Motor neuron (in vitro differentiated cells): Measurements from ENCODE around the gene PLCB1. TPM values are rescaled to one million over a fixed set of nuclear protein-coding genes. Genes with fewer than 3 reads are reported as not detected.

ENCODE experiments used
- ATAC-seq, 8 experiments: fragments of 200-7000 bp; cut with Tn5 transposase; replicated peaks in 6 of 8; 2 replicates each; pipeline ENCODE4 v1.8.0; 2021; ENCODE audit warnings: mild to moderate bottlenecking in 8 of 8, moderate library complexity in 8 of 8
- H3K27ac ChIP-seq, 2 donors: fragments of 250-450 bp; sonication (Bioruptor Pico); 2 replicates each; pipeline ENCODE4 v1.9.0; 2021; ENCODE audit warnings: antibody characterized with exemption in 2 of 2, mild to moderate bottlenecking in 2 of 2, moderate library complexity in 1 of 2
- H3K4me1 ChIP-seq, 2 donors: fragments of 250-450 bp; sonication (Bioruptor Pico); replicated peaks in 1 of 2; 2 replicates each; pipeline ENCODE4 v1.6.1; 2021; ENCODE audit warnings: antibody characterized with exemption in 2 of 2, mild to moderate bottlenecking in 2 of 2, moderate library complexity in 1 of 2
- H3K4me3 ChIP-seq, 5 donors: fragments of 250-450 bp; sonication (Bioruptor Pico); 2 replicates each; pipeline ENCODE4 v1.9.0; 2021; ENCODE audit warnings: antibody characterized with exemption in 5 of 5, mild to moderate bottlenecking in 5 of 5, moderate library complexity in 4 of 5
- WGBS, 10 experiments: fragments of 450-650 bp; shearing (Covaris generic); methylation state at CpG; one replicate each; pipeline ENCODE4 v1.0.0; 2022; 5-methylcytosine and 5-hydroxymethylcytosine counted together
- in situ Hi-C, 9 experiments: fragments of 400-800 bp; cut with MboI; loops; one replicate each; pipeline ENCODE4 v1.15.0; 2021; ENCODE audit warnings: low sequenced_read_pairs in 9 of 9, low pct_unique_long_range_greater_than_20kb in 2 of 9; ENCODE audit not compliant: unreplicated experiment in 9 of 9
- total RNA-seq, 8 experiments: library from RNA; unstranded; fragments of 300-600 nt; gene quantifications; 2 replicates each; pipeline versions ENCODE4 v1.2.3 to v1.2.4, GENCODE V29; 2022

Gene PLCB1
- total RNA-seq, 8 experiments from 2014 or later = 7.7 to 65.5 (median 36.2) TPM

DNA sequence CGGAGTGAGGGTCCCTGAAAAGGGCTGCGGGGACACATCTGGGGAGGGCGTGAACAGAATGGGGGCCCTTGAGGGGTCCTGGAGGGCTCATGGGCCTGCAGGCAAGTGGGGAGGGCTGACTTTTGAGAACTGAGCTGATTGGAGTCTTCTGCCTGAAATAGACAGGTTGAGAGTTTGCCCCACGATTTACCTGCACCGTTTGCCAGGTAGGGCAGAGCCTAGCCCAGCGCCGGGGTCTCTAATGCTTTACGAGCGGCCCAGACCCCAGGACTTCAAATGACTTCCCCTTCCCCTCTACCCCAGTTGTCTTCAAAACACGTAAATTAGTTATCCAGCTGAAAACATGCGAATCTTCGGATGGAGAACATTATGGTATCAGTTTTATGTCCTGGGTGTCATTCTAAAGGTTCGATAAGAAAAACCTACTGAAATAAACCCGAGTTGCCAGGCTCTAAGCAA, 1.3 kb downstream of the PLCB1 start:
- peaks cover 13 to 19% of the 10 kb centered on the region in 2 donors for H3K4me1 ChIP-seq
- in situ Hi-C loops = loop anchor here in 3 of 9 experiments (10.0 to 25.0 kb wide), 3 partner anchors 254 to 591 kb away; no protein-coding TSS in a partner anchor
- 29 to 95% (median 66%) methylated on average over 1 to 12 of the region's 14 CpGs; no CpG with 5 or more reads in 2 of the 10 experiments for WGBS, 10 experiments
- H3K27ac ChIP-seq = no peak overlapping the region
- no peak for ATAC-seq
- peak overlapping the region; percentile 46 to 82 (median 64) for H3K4me3 ChIP-seq

DNA sequence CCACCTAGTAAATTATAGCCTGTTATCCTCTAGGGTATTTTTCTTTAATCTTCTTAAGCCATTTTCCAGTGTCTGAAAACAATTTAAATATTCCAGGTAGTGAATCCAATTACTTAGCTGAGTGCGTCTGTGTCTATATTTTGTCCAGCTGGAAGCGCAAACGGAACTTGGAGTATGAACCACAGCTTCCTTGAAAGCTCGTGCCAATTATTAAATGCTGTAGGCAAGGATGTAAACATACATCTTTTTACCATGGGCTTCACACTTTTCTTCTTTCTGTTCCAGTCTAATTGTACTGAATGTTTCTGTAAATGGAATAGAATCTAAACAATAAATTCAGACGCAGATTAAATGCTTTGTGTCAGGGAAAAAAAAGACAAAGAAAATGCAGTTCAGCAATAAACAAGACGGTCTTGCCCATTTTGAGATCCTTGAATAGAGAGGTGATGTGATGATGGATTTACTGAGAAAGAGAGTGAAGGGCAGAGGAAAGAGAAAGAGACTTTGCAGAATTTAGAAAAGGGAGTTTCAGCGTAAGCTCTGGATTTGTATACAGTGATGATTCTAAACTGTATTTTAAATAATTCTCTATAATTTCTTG, 1.9 kb downstream of the PLCB1 start:
- Histone ChIP-seq H3K4me3 (peak overlapping the region in 4 of 5 donors; percentile 46 to 82 (median 64)), H3K27ac (no peak overlapping the region), H3K4me1 (peaks cover 13 to 14% of the 10 kb centered on the region in 2 donors)
- in situ Hi-C loops = loop anchor here in 3 of 9 experiments (10.0 to 25.0 kb wide), 3 partner anchors 253 to 591 kb away; no protein-coding TSS in a partner anchor
- WGBS, 10 experiments = 43 to 94% (median 85%) methylated on average over 1 to 7 of the region's 7 CpGs
- no peak for ATAC-seq

DNA sequence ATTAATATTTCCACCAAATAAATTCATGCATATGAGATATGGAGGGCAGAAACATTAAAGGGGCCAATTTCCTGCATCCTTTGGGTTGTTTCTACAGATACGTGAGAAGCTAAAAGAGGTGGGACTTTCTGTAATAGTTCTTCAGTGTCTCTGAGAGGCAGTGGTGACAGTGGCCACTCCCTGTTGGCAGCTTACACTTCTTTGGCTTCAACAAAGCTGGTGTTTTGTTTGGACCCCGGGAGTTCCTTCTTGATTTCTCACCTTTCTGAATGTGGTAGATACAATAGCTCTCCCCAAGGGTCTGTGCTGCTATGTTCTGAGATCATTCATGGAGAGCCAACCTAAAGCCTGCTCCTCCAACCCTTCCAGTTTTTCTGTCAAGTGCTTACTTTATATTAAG, 7.8 kb downstream of the PLCB1 start:
- no peak for ATAC-seq

GRCh38 chr20:8143474-8143873, 11.4 kb downstream of the PLCB1 start:
- Histone ChIP-seq H3K4me3 (no peak overlapping the region), H3K27ac (no peak overlapping the region), H3K4me1 (no peaks in the 10 kb centered on the region)
- in situ Hi-C loops = loop anchor here in 3 of 9 experiments (25.0 kb wide), 2 partner anchors 244 to 569 kb away; no protein-coding TSS in a partner anchor
- 69 to 100% (median 84%) methylated on average over 1 to 3 of the region's 3 CpGs for WGBS, 10 experiments
- ATAC-seq = no peak

More for the DNA sequence above, 7.8 kb downstream of the PLCB1 start:
- Histone ChIP-seq H3K4me3 (no peak overlapping the region), H3K4me1 (no peaks in the 10 kb centered on the region), H3K27ac (no peak overlapping the region)
- in situ Hi-C loops = loop anchor here in 3 of 9 experiments (10.0 to 25.0 kb wide), 3 partner anchors 247 to 585 kb away; no protein-coding TSS in a partner anchor
- WGBS, 10 experiments = 60 to 100% (median 100%) methylated on average over 1 to 2 of the region's 2 CpGs; no CpG with 5 or more reads in 1 of the 10 experiments

DNA sequence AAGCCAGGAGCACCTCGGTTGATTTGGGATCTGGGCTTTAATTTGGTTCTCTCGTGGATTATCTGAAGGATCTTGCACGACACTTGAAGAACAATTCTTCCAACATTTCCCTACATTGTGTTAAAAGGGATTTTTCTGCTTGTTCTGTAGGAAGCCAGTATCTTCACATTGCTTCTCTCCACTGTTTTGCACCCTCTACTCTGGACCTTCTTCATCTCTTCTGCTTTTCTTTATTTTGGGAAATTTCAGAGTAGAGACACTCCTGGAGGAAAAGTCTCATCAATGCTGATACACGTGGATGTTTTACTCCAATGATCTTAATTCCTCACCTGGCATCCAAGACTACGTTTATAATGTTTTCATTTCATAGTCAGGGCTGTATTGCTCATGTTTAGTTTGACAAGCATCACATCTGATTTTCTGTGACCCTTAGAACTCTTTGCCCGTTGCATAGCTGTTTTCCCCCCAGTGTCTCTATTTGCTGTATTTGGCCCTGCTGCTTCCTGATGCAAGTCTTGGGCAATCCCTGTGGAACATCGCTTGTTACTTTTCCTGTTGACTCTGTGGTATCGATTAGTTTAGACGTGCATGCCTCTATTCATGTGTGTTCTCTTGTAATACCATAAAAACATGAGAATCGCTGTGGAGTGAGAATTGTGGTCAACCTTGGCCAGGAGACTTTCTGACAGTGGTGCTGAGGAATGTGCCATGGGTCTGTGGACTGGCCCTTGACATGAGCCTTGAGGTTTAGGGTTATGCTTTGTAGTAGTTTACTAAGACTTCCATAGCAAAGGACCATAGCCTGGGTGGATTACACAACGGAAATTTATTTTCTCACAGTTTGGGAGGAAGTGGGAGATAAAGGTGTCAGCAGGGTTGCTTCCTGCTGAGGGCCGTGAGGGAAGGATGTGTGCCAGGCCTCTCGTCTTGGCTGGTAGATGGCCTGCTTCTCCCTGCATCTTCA, 12.5 kb downstream of the PLCB1 start:
- in situ Hi-C loops = loop anchor here in 3 of 9 experiments (25.0 kb wide), 2 partner anchors 243 to 568 kb away; no protein-coding TSS in a partner anchor
- no peak for ATAC-seq
- Histone ChIP-seq H3K27ac (no peak overlapping the region), H3K4me3 (no peak overlapping the region), H3K4me1 (no peaks in the 10 kb centered on the region)
- 74 to 97% (median 84%) methylated on average over 2 to 11 of the region's 13 CpGs; no CpG with 5 or more reads in 1 of the 10 experiments for WGBS, 10 experiments

DNA sequence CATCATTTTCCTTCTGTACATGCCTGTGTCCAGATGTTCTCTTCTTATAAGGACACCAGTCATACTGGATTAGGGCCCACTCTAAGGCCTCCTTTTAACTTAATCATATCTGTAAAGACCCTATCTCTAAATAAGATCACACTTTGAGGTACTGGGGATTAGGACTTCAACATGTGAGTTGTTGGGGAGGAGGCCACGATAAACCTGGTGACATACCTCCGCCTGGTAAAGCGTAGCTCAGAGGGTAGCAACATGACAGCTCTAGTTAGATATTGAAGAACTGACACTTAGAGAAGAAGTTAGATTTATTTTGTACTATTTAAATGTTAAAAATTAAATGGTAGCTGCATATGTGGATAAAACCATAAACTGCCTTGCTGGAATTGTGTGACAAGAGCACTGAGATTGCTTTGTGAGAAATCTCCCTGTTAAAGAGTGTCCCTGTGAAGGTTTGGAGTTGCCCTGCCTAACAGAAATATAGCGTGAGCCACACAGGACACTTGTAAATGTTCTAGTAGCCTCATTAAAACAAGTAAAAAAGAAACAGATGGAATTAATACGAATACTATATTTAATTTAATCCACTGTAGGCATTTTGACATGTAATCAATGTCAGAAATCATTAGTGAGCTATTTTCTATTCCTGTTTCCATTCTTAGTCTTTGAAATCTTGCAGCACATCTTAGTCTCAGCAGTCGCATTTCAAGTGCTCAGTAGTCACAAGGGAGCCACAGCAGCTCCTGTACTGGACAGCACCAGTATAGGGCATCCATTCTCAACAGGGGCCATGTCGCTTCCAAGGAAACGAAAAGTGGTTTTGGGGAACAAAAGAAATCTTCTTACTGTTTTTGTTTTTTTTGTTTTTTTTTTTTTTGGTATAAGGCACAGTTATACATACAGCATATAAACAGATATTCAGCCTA, 13.4 kb downstream of the PLCB1 start:
- 78 to 100% (median 90%) methylated on average over 2 to 8 of the region's 8 CpGs for WGBS, 10 experiments
- H3K27ac ChIP-seq = no peak overlapping the region
- no peak overlapping the region for H3K4me3 ChIP-seq
- ATAC-seq = peak in 5 of 8 experiments; percentile 53 to 75 (median 61)
- H3K4me1 ChIP-seq = peaks cover 0 to 2% of the 10 kb centered on the region in 2 donors
- in situ Hi-C loops = loop anchor here in 3 of 9 experiments (25.0 kb wide), 2 partner anchors 242 to 567 kb away; no protein-coding TSS in a partner anchor

GRCh38 chr20:8147476-8147875, 15.4 kb downstream of the PLCB1 start:
- H3K4me1 ChIP-seq = peaks cover 0 to 9% of the 10 kb centered on the region in 2 donors
- in situ Hi-C loops = loop anchor here in 3 of 9 experiments (25.0 kb wide), 2 partner anchors 240 to 565 kb away; no protein-coding TSS in a partner anchor
- no peak overlapping the region for H3K27ac ChIP-seq
- no peak for ATAC-seq
- no peak overlapping the region for H3K4me3 ChIP-seq
- WGBS, 10 experiments = 86 to 100% (median 96%) methylated on average over 1 to 3 of the region's 3 CpGs; no CpG with 5 or more reads in 3 of the 10 experiments

GRCh38 chr20:8148501-8148900, 16.4 kb downstream of the PLCB1 start:
- ATAC-seq = no peak
- in situ Hi-C loops = loop anchor here in 3 of 9 experiments (25.0 kb wide), 2 partner anchors 239 to 564 kb away; no protein-coding TSS in a partner anchor
- H3K27ac ChIP-seq = no peak overlapping the region
- peaks cover 0 to 9% of the 10 kb centered on the region in 2 donors for H3K4me1 ChIP-seq
- no peak overlapping the region for H3K4me3 ChIP-seq

- Histone ChIP-seq H3K4me3 (no peak overlapping the region), H3K4me1 (peaks cover 0 to 9% of the 10 kb centered on the region in 2 donors), H3K27ac (no peak overlapping the region)
- in situ Hi-C loops = no loop called here
- WGBS, 10 experiments = 0 to 100% (median 75%) methylated on average over 1 of the region's 1 CpG
- ATAC-seq = no peak
Observed at GRCh38 chr20:8150591-8150990, 18.5 kb downstream of the PLCB1 start.

DNA sequence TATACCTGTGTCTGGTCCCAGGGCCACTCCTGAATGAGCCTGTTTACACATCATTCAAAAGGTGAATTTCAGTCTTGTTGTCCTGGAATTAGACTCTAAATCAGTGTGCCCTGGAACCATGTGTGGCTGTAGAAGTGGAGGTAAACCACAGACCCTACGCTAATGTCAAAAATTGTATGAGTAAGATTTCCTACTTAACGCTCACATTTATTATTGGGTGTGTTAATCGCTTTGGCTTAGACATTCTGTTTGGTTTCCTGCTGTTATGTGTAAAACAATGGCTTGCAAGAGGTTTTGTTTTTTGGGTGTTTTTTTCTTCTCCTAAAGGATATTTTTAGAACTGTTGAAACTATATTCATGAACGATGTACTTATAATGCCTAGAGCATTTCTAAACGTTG, 19.3 kb downstream of the PLCB1 start:
- Histone ChIP-seq H3K27ac (no peak overlapping the region), H3K4me3 (no peak overlapping the region), H3K4me1 (peaks cover 0 to 9% of the 10 kb centered on the region in 2 donors)
- ATAC-seq = no peak
- WGBS, 10 experiments = 10 to 100% (median 92%) methylated on average over 3 to 5 of the region's 5 CpGs
- in situ Hi-C loops = no loop called here

GRCh38 chr20:8152183-8152582, 20.1 kb downstream of the PLCB1 start:
- WGBS, 10 experiments = 0 to 100% (median 72%) methylated on average over 1 of the region's 1 CpG; no CpG with 5 or more reads in 2 of the 10 experiments
- Histone ChIP-seq H3K27ac (no peak overlapping the region), H3K4me3 (no peak overlapping the region), H3K4me1 (peaks cover 0 to 9% of the 10 kb centered on the region in 2 donors)
- peak in 2 of 8 experiments; percentile 20 to 66 for ATAC-seq
- in situ Hi-C loops = no loop called here

DNA sequence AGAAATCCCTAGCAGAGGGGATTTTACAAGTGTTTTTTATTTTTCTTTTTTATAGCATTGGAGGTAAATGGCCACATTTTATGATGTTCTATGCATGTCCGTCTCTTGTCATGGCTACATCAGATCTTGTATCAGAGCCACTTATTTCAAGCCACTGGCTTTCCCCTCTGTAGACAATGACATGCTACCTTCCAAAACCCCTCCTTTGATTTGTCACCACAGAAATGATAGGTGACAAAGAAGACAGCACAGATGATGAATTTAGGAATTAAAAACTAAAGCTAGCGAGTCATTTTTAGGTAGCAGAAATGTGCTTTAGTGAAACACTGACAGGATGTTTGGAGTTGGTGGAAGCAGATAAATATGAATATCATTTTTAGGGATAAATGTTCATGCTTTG, 20.8 kb downstream of the PLCB1 start:
- Histone ChIP-seq H3K4me1 (peaks cover 0 to 9% of the 10 kb centered on the region in 2 donors), H3K27ac (no peak overlapping the region), H3K4me3 (no peak overlapping the region)
- WGBS, 10 experiments = 90 to 100% (median 100%) methylated on average over 1 to 2 of the region's 2 CpGs; no CpG with 5 or more reads in 1 of the 10 experiments
- no peak for ATAC-seq
- in situ Hi-C loops = no loop called here
